Embryonic facial prominence (tissue), 1 donor: Measurements from ENCODE around the gene COPG1.

ENCODE experiments used
- DNase-seq: peaks from one replicate; pipeline ENCODE4 v3.0.0-alpha.2; 2016; ENCODE audit errors: extremely low spot score

COPG1 gene

GRCh38 chr3:129313665-129314385 lies 64.4 kb downstream of the COPG1 start:
- no peak for DNase-seq

GRCh38 chr3:129314386-129315222 lies 65.2 kb downstream of the COPG1 start:
- peak; percentile 73 for DNase-seq

GRCh38 chr3:129315223-129315997 lies 66.0 kb downstream of the COPG1 start:
- DNase-seq, result no peak

GRCh38 chr3:129315998-129316247 lies 66.5 kb downstream of the COPG1 start:
- peak; percentile 76 for DNase-seq

GRCh38 chr3:129316248-129317013 lies 67.0 kb downstream of the COPG1 start:
- DNase-seq, result no peak

GRCh38 chr3:129317014-129317771 lies 67.8 kb downstream of the COPG1 start:
- no peak for DNase-seq

GRCh38 chr3:129317848-129318247 lies 68.4 kb downstream of the COPG1 start:
- DNase-seq, result no peak

- DNase-seq, result no peak
Measured at GRCh38 chr3:129318921-129319320, 69.5 kb downstream of the COPG1 start.

- no peak for DNase-seq
Measured at GRCh38 chr3:129320261-129320660, 70.9 kb downstream of the COPG1 start.

- no peak for DNase-seq
Measured at GRCh38 chr3:129320825-129321487, 71.5 kb downstream of the COPG1 start.

- no peak for DNase-seq
Measured at GRCh38 chr3:129321887-129322286, 72.5 kb downstream of the COPG1 start.

GRCh38 chr3:129323651-129324294 lies 74.4 kb downstream of the COPG1 start:
- no peak for DNase-seq

- no peak for DNase-seq
Measured at GRCh38 chr3:129324855-129325254, 75.4 kb downstream of the COPG1 start.

- DNase-seq, result no peak
Measured at GRCh38 chr3:129325383-129325782, 76.0 kb downstream of the COPG1 start.

GRCh38 chr3:129326138-129326537 lies 76.7 kb downstream of the COPG1 start:
- DNase-seq, result no peak

- DNase-seq, result no peak
Measured at GRCh38 chr3:129326595-129326994, 77.2 kb downstream of the COPG1 start.
